GM19467 (cell line): ENCODE data around the gene PLVAP.

Source experiments
- ATAC-seq: cut with Tn5 transposase; IDR thresholded peaks from one replicate; pipeline ENCODE4 v1.9.1; 2021; ENCODE audit warnings: mild to moderate bottlenecking, moderate library complexity; ENCODE audit not compliant: unreplicated experiment

PLVAP gene

GRCh38 chr19:17359905-17360800 lies 17.0 kb downstream of the PLVAP start:
- ATAC-seq = no peak

GRCh38 chr19:17358395-17358794 lies 18.7 kb downstream of the PLVAP start:
- ATAC-seq = no peak

DNA sequence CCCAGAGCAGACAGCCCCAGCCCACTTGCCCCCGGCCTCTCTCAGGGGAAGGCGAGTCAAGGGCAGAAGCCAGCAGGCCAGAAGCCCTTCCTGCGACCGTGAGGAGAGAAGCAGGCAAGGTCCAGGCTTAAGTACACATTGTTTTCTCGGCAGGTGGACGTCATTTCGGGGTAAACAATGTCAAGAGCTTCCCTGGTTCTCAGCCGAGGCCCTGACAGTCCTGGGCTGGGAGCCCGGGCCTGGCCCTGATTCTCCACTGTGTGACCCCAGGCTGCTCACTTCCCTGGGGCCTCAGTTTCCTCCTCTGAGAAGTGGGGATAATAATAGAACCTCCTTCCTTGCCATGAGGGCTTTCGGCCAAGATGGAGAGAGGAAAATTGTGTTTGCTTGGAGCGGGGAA lies 19.4 kb downstream of the PLVAP start:
- ATAC-seq = no peak

DNA sequence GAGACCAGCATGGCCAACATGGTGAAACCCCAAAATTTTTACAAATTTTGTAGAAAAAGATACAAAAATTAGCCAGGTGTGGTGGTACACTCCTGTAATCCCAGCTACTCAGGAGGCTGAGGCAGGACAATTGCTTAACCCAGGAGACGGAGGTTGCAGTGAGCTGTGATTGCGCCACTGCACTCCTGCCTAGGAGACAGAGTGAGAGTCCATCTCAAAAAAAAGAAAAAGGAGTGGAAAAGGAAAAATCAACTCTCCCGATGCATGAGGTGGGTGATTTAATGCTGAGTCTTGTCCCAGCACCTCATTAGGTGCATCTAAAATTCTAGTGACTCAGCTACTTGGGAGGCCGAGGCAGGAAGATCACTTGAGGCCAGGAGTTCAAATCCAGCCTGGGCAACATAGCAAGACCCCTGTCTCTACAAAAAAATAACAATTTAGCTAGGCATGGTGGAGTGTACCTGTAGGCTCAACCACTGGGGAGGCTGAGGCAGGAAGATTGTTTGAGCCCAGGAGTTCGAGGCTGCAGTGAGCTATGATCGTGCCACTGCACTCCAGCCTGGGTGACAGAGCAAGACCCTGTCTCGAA lies 20.0 kb downstream of the PLVAP start:
- no peak for ATAC-seq

DNA sequence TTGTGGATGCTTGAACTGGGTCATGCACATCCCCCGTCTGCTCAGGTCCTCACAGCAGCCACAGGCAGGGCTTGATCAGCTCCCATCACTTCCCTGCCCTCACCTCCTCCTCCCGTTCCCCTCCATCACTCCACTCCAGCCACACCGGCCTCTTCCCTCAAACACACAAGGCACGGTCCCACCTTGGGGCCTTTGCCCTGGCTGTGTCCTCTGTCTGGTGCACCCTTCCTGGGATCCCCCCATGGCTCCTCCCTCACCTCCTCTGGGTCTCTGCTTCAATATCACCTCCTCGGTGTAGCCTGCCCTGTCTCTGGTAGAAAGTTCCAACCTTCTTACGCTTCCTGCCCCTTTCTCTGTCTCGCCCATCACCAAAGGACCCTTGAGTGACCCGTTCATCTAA lies 23.8 kb downstream of the PLVAP start:
- ATAC-seq = no peak

- ATAC-seq = no peak
Observed at GRCh38 chr19:17352608-17353280, 24.4 kb downstream of the PLVAP start.

GRCh38 chr19:17351815-17352435 lies 25.2 kb downstream of the PLVAP start:
- no peak for ATAC-seq

GRCh38 chr19:17348700-17349099 lies 28.4 kb downstream of the PLVAP start:
- ATAC-seq = no peak

DNA sequence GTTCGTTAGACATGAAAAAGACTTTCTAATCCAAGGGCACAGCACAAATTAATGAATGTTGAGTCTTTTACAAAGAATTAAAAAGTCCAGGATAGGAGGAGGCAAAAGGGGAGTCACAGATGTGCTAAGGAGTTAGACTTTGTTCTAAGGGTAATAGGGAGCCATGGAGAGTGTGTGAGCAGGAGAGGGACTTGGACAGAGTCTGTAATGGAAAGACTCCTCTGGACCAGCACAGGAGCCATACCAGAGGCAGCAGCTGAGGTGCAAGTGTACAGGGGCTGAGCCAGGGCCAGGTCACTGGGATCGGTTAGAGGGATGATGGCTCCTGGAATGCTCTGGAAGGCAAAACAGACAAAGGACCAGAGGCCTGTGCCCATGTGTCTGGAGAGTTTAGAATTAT lies 29.3 kb downstream of the PLVAP start:
- no peak for ATAC-seq

DNA sequence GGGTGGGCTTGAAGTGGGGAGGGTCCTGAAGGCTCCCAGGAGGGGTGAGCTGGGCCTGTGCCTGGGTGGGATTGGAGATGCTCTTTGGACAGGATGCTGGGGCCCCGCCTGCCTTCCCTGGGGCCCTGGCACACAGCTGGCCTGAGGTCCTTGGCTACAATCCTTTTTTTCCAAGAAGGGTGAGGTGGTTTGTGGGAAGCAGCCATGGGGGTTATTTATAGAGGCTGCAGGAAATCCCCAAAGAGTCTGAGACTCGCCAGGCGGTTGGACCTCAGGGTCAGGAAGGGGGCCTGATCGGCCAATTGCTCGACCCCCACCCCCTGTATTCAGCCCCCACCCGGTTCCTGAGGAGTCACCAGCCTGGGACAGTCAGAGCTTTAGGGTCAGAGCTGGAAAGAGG lies 29.8 kb downstream of the PLVAP start:
- ATAC-seq = no peak

GRCh38 chr19:17346109-17346671 lies 31.0 kb downstream of the PLVAP start:
- ATAC-seq = no peak

DNA sequence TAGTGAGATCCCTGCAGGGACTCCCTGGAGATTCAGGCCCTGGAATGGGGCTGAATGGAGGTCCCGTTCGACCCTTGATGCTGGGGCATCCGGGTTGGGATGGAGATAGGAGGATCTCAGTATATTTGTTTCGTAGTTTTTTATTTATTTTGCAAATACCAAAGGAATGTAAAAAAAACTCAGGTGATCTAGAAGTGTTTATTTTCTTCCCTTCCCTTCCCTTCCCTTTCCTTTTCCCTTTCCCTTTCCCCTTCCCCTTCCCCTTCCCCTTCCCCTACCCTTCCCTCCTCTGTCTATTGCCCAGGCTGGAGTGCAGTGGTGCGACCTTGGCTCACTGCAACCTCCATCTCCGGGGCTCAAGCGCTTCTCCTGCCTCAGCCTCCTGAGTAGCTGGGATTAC lies 35.3 kb downstream of the PLVAP start:
- ATAC-seq = no peak

DNA sequence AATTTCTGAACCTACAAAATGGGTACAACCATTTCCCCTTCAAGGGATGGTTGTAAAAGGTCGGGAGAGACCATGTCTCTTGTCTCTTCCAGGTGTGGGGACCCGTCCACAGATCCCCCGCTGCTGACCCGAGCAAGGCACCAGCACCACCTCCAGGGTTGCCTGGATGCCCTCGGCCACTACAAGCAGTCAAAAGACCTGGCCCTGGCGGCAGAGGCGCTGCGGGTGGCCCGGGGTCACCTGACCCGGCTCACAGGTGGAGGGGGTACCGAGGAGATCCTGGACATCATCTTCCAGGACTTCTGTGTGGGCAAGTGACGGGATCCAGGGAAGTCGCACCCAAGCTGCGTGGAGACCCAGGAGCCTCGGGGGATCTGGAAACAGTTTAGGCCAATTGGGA lies 35.8 kb downstream of the PLVAP start:
- ATAC-seq = no peak

DNA sequence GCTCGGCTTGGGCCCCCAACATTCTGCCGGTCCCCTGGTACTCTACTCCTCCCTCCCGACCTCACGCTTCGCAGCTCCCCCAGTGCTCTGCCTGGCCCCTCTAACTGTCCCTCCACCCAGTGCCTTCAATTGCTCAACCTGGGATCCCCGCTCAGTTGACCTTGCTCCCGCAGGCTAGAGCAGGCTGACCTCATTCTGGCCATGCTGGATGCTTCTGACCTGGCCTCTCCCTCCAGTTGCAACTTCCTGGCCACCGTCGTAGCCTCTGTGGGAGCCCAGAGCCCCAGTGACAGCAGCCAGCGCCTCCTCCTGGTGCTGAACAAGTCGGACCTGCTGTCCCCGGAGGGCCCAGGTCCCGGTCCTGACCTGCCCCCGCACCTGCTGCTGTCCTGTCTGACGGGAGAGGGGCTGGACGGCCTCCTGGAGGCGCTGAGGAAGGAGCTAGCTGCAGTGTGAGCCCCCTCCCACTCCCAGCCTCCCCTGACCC lies 36.2 kb downstream of the PLVAP start:
- ATAC-seq = no peak

GRCh38 chr19:17340302-17340870 lies 36.8 kb downstream of the PLVAP start:
- no peak for ATAC-seq

GRCh38 chr19:17339088-17339741 lies 37.9 kb downstream of the PLVAP start:
- ATAC-seq = no peak

GRCh38 chr19:17338433-17339078 lies 38.6 kb downstream of the PLVAP start:
- ATAC-seq = no peak

DNA sequence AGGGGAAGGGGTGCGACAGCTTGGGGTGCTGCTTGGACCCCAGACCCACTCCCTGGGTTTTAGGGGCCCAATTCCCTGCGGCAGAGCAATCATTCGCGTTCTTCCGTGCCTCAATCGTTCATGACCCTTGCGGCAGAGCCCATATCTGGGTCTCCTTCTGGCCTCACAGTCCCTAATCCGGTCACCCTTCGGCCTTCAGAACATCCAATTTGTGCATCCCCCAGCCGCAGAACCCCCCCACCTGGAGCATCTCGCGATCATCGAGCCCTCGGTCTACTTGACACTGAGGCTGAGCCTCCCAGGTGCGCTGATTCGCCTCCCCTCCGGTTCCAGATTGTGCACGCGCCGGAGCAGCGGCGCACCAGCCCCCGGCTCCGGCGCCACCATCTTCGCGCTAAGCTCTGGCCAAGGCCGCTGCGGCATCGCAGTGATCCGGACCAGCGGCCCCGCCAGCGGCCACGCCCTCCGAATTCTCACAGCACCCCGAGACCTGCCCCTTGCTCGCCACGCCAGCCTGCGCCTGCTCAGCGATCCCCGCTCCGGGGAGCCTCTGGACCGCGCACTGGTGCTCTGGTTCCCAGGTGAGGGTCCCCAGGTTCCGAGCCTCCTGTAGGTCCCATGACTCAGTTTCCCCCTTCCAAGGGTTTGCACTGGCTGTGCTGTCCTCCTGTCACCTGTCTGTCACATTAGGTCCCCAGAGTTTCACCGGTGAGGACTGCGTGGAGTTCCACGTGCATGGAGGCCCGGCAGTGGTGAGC lies 39.3 kb downstream of the PLVAP start:
- ATAC-seq = no peak
